H1 (cell line): ENCODE measurements around the gene ADGRV1. TPM values are rescaled to one million over a fixed set of nuclear protein-coding genes. Genes with fewer than 3 reads are reported as not detected.

Experiments
- CTCF ChIA-PET: fragments of 300-600 bp; sonication (Branson Sonifier 250); formaldehyde crosslinking; loops from one replicate; lab custom pipeline; 2021; ENCODE audit not compliant: partially characterized antibody; lab: Charles Lee
- POLR2A ChIA-PET: fragments of 300-600 bp; sonication (Branson Sonifier 250); formaldehyde crosslinking; loops from one replicate; lab custom pipeline; 2021; ENCODE audit warnings: inconsistent platforms; ENCODE audit not compliant: partially characterized antibody; lab: Charles Lee
- DNase-seq, 2 experiments: peaks; one replicate each; pipeline versions ENCODE4 v3.0.0 to v3.0.0-alpha.2; 2010 to 2022; ENCODE audit warnings: low spot score in 2 of 2, low read depth in 1 of 2, mixed read lengths in 1 of 2
- FAIRE-seq: peaks from 2 replicates; lab custom pipeline; 2011; peaks lifted over from hg19 to GRCh38; lab: Jason Lieb, UNC
- H2AFZ ChIP-seq: 2 replicates; pipeline ENCODE4 v1.8.1; 2012; ENCODE audit warnings: low read length, inconsistent platforms
- H2AK5ac ChIP-seq: 2 replicates; pipeline ENCODE4 v1.6.1; 2013; ENCODE audit warnings: low read depth, low read length
- H2BK120ac ChIP-seq: replicated peaks from 2 replicates; pipeline ENCODE3; 2013; ENCODE audit warnings: low read depth, low read length, inconsistent platforms
- H2BK12ac ChIP-seq: 2 replicates; pipeline ENCODE4 v1.6.1; 2013; ENCODE audit warnings: low read depth, low read length
- H2BK15ac ChIP-seq: 2 replicates; pipeline ENCODE4 v1.6.1; 2013; ENCODE audit warnings: low read length
- H2BK20ac ChIP-seq: 2 replicates; pipeline ENCODE4 v1.6.1; 2013; ENCODE audit warnings: low read length
- H2BK5ac ChIP-seq: 2 replicates; pipeline ENCODE4 v1.6.1; 2013; ENCODE audit warnings: low read depth, low read length
- H3K14ac ChIP-seq: 2 replicates; pipeline ENCODE4 v1.6.1; 2013; ENCODE audit warnings: inconsistent platforms; ENCODE audit not compliant: insufficient read length
- H3K18ac ChIP-seq: 2 replicates; pipeline ENCODE4 v1.6.1; 2013; ENCODE audit warnings: low read length; ENCODE audit errors: extremely low read depth
- H3K23ac ChIP-seq: 2 replicates; pipeline ENCODE4 v1.6.1; 2013; ENCODE audit warnings: inconsistent platforms; ENCODE audit not compliant: insufficient read length
- H3K23me2 ChIP-seq: 2 replicates; pipeline ENCODE4 v1.6.1; 2013; ENCODE audit warnings: low read depth, low read length
- H3K27ac ChIP-seq: 2 replicates; pipeline ENCODE4 v1.6.1; 2011; ENCODE audit warnings: low read depth, low read length, inconsistent platforms
- H3K27me3 ChIP-seq, 4 experiments: replicated peaks in 1 of 4; 1 replicate in 1 of 4; 2 replicates in 3 of 4; pipeline versions ENCODE4 v1.6.1 to v1.8.1; 2011 to 2013; ENCODE audit warnings: low read length in 3 of 4, mild to moderate bottlenecking in 3 of 4, inconsistent platforms in 2 of 4, mixed read lengths in 2 of 4, moderate library complexity in 1 of 4; ENCODE audit not compliant: control insufficient read depth in 3 of 4, insufficient read depth in 3 of 4; ENCODE audit errors: extremely low read depth in 1 of 4
- H3K36me3 ChIP-seq, 4 experiments: 2 replicates each; pipeline versions ENCODE4 v1.6.1 to v1.8.1; 2011 to 2013; ENCODE audit warnings: mild to moderate bottlenecking in 4 of 4, low read length in 3 of 4, moderate library complexity in 2 of 4, control low read depth in 1 of 4, inconsistent platforms in 1 of 4; ENCODE audit not compliant: insufficient read depth in 4 of 4, control insufficient read depth in 2 of 4
- H3K4ac ChIP-seq: replicated peaks from 2 replicates; pipeline ENCODE3; 2013; ENCODE audit warnings: low read length, low read depth, mixed read lengths, inconsistent platforms; ENCODE audit not compliant: insufficient read length
- H3K4me1 ChIP-seq, 4 experiments: replicated peaks in 1 of 4; 1 replicate in 1 of 4; 2 replicates in 3 of 4; pipeline versions ENCODE4 v1.6.1 to v1.8.1; 2011 to 2013; ENCODE audit warnings: low read length in 3 of 4, inconsistent platforms in 2 of 4, mixed read lengths in 1 of 4; ENCODE audit not compliant: insufficient read depth in 4 of 4, control insufficient read depth in 3 of 4
- H3K4me2 ChIP-seq, 2 experiments: 2 replicates each; pipeline versions ENCODE4 v1.6.1 to v1.8.1; 2011 to 2013; ENCODE audit warnings: low read depth in 2 of 2, low read length in 2 of 2, control low read depth in 1 of 2, inconsistent platforms in 1 of 2, mild to moderate bottlenecking in 1 of 2; ENCODE audit not compliant: insufficient read depth in 1 of 2
- H3K4me3 ChIP-seq, 4 experiments: fragments of 200-600, 300-600 bp in 1 of 4; sonication (generic), shearing (Covaris generic), sonication (Bioruptor Twin) in 1 of 4; 2 replicates each; pipeline versions ENCODE4 v1.5.1 to v1.8.1; 2011 to 2016; ENCODE audit warnings: low read length in 4 of 4, low read depth in 3 of 4, control low read depth in 2 of 4, inconsistent platforms in 2 of 4, mild to moderate bottlenecking in 2 of 4, mixed read lengths in 1 of 4, moderate library complexity in 1 of 4; ENCODE audit not compliant: insufficient read depth in 2 of 4; ENCODE audit errors: extremely low read depth in 1 of 4
- H3K56ac ChIP-seq: replicated peaks from 2 replicates; pipeline ENCODE3; 2013; ENCODE audit warnings: low read depth, mild to moderate bottlenecking, mixed read lengths, low read length, inconsistent platforms; ENCODE audit not compliant: insufficient read length
- H3K79me1 ChIP-seq: 2 replicates; pipeline ENCODE4 v1.6.1; 2013; ENCODE audit warnings: low read depth, low read length, control low read depth
- H3K79me2 ChIP-seq, 2 experiments: 2 replicates each; pipeline versions ENCODE4 v1.6.1 to v1.8.1; 2012 to 2013; ENCODE audit warnings: low read length in 2 of 2, mild to moderate bottlenecking in 2 of 2, inconsistent platforms in 1 of 2; ENCODE audit not compliant: insufficient read depth in 2 of 2, control insufficient read depth in 1 of 2
- H3K9ac ChIP-seq, 4 experiments: replicated peaks in 1 of 4; 1 replicate in 1 of 4; 2 replicates in 3 of 4; pipeline versions ENCODE4 v1.6.1 to v1.8.1; 2011 to 2013; ENCODE audit warnings: low read depth in 3 of 4, low read length in 3 of 4, control low read depth in 2 of 4, mild to moderate bottlenecking in 2 of 4, moderate library complexity in 2 of 4, inconsistent platforms in 1 of 4; ENCODE audit errors: extremely low read depth in 1 of 4
- H3K9me3 ChIP-seq, 2 experiments: 2 replicates each; pipeline versions ENCODE4 v1.6.1 to v1.8.1; 2012 to 2013; ENCODE audit warnings: mild to moderate bottlenecking in 2 of 2, moderate library complexity in 2 of 2, control low read depth in 1 of 2, inconsistent platforms in 1 of 2, low read depth in 1 of 2, low read length in 1 of 2, mixed read lengths in 1 of 2; ENCODE audit not compliant: insufficient read depth in 2 of 2
- H4K20me1 ChIP-seq, 2 experiments: replicated peaks in 1 of 2; 2 replicates each; pipeline versions ENCODE3 to v1.8.1; 2011 to 2013; ENCODE audit warnings: inconsistent platforms in 2 of 2, low read length in 2 of 2, mild to moderate bottlenecking in 1 of 2; ENCODE audit not compliant: insufficient read depth in 2 of 2, control insufficient read depth in 1 of 2
- H4K5ac ChIP-seq: 2 replicates; pipeline ENCODE4 v1.6.1; 2013; ENCODE audit warnings: low read length, low read depth, mixed read lengths, inconsistent platforms; ENCODE audit not compliant: insufficient read length
- H4K8ac ChIP-seq: 2 replicates; pipeline ENCODE4 v1.8.0; 2013; ENCODE audit warnings: mild to moderate bottlenecking, moderate library complexity, low read length, inconsistent platforms; ENCODE audit not compliant: insufficient read depth; ENCODE audit errors: extremely low read depth
- H4K91ac ChIP-seq: replicated peaks from 2 replicates; pipeline ENCODE3; 2013; ENCODE audit warnings: low read length, mixed read lengths, inconsistent platforms; ENCODE audit not compliant: insufficient read length
- BACH1 ChIP-seq: IDR thresholded peaks from 2 replicates; pipeline ENCODE4 v1.6.1; 2012; ENCODE audit warnings: low read length, improper control_type of control experiment
- EZH2 ChIP-seq: fragments of 200-600 bp; sonication (generic); IDR thresholded peaks from 2 replicates; pipeline ENCODE4 v1.7.1; 2012; ENCODE audit warnings: low read depth, mild to moderate bottlenecking, moderate library complexity, low read length, inconsistent platforms; ENCODE audit not compliant: severe bottlenecking
- KDM1A ChIP-seq: fragments of 200-600, 300-600 bp; sonication (generic); IDR thresholded peaks from 2 replicates; pipeline ENCODE4 v1.7.1; 2016; ENCODE audit warnings: mild to moderate bottlenecking, low read length, borderline replicate concordance
- KDM4A ChIP-seq: IDR thresholded peaks from one replicate; pipeline ENCODE4 v1.7.1; 2012; ENCODE audit warnings: low read depth, mild to moderate bottlenecking, moderate library complexity, low read length, inconsistent platforms; ENCODE audit not compliant: severe bottlenecking
- MAFK ChIP-seq: IDR thresholded peaks from 2 replicates; pipeline ENCODE4 v1.6.1; 2012; ENCODE audit warnings: low read depth, mild to moderate bottlenecking, improper control_type of control experiment, low read length
- NRF1 ChIP-seq: IDR thresholded peaks from 2 replicates; pipeline ENCODE4 v1.6.1; 2011; ENCODE audit warnings: mild to moderate bottlenecking, low read depth, low read length, improper control_type of control experiment
- RXRA ChIP-seq: IDR thresholded peaks from 2 replicates; pipeline ENCODE4 v1.6.1; 2011; ENCODE audit warnings: low read depth, mild to moderate bottlenecking, low read length, moderate library complexity; ENCODE audit not compliant: insufficient read depth
- SIX5 ChIP-seq: IDR thresholded peaks from 2 replicates; pipeline ENCODE4 v1.6.1; 2011; ENCODE audit warnings: mild to moderate bottlenecking, low read depth, low read length
- SRF ChIP-seq: IDR thresholded peaks from 2 replicates; pipeline ENCODE4 v1.6.1; 2011; ENCODE audit warnings: mild to moderate bottlenecking, low read depth, low read length, moderate library complexity
- TAF1 ChIP-seq: IDR thresholded peaks from 2 replicates; pipeline ENCODE4 v1.6.1; 2011; ENCODE audit warnings: mild to moderate bottlenecking, low read depth, low read length
- TAF7 ChIP-seq: optimal IDR thresholded peaks from 2 replicates; pipeline ENCODE3; 2011; ENCODE audit warnings: low read depth, mild to moderate bottlenecking, inconsistent platforms, low read length, moderate library complexity, borderline replicate concordance
- WGBS, 2 experiments: shearing (Covaris generic) in 1 of 2; methylation state at CpG; one replicate each; pipeline versions ENCODE4 v1.1.6 to v1.1.7; 2013 to 2015; ENCODE audit warnings: low lambda C conversion rate in 2 of 2, mixed read lengths in 2 of 2, inconsistent platforms in 1 of 2, low coverage in 1 of 2, missing lambda C conversion rate in 1 of 2; ENCODE audit not compliant: insufficient replicate concordance in 2 of 2, insufficient coverage in 1 of 2, insufficient read length in 1 of 2; ENCODE audit errors: extremely low coverage in 1 of 2, missing lambda C conversion rate in 1 of 2; 5-methylcytosine and 5-hydroxymethylcytosine counted together
- polyA plus RNA-seq, 7 experiments: library from polyadenylated mRNA; depleted of rRNA in 3 of 7; stranded (reverse) in 5 of 7; unstranded in 2 of 7; fragments of >200 nt in 5 of 7; fragments of 200-250 nt in 2 of 7; gene quantifications; 1 replicate in 5 of 7; 2 replicates in 1 of 7; 4 replicates in 1 of 7; pipeline versions ENCODE4 v1.2.1 to v1.2.3, GENCODE V29; 2011 to 2013; ENCODE audit warnings: missing spikeins in 2 of 7, mixed read lengths in 2 of 7
- total RNA-seq: library from RNA; stranded (reverse); fragmentation: NEBNext Ultra II Directional; extraction: Animal tissue kit (Norgen Biotek cat#: 25700); gene quantifications from 2 replicates; pipeline ENCODE4 v1.2.1, GENCODE V29; 2021
- TF ChIP-seq, protein P1 (sequence below): IDR thresholded peaks from 2 replicates; pipeline ENCODE4 v1.6.1; 2012; ENCODE audit warnings: inconsistent platforms
- TF ChIP-seq, protein P2 (sequence below): IDR thresholded peaks from 2 replicates; pipeline ENCODE4 v1.6.1; 2011; ENCODE audit warnings: low read depth, mild to moderate bottlenecking, low read length; ENCODE audit not compliant: insufficient read depth

The ADGRV1 gene
- total and polyA plus RNA-seq, 2 of the 8 experiments (the other 6 are each of a cell fraction or from before 2014, with no cell fraction given), result 53.1 to 62.2 TPM

- H3K36me3 ChIP-seq, result no peaks in the 10 kb centered on the region
- H3K27me3 ChIP-seq, result peaks cover 0 to 2% (median 0%) of the 10 kb centered on the region in 4 experiments; a peak in 1 of 7 replicates
- ChIA-PET POLR2A (no interaction called here), CTCF (interaction anchor here (0.5 to 1.0 kb wide), 2 partner anchors 85 to 204 kb away, joined by 3 to 4 read pairs; no protein-coding TSS in a partner anchor)
- no peaks in the 10 kb centered on the region; the same call in 1 of the 2 replicates for H3K23me2 ChIP-seq
- no peak overlapping the region for H2BK12ac ChIP-seq
- no peak overlapping the region for H3K18ac ChIP-seq
- H2AK5ac ChIP-seq, result no peak overlapping the region
- H3K27ac ChIP-seq, result no peak overlapping the region
- no peak overlapping the region for H4K5ac ChIP-seq
- no peak overlapping the region for H3K23ac ChIP-seq
- H3K79me1 ChIP-seq, result 0 out of 2 replicates have a peak, but pooled peaks cover 2% of the 10 kb centered on the region
- H3K4me2 ChIP-seq, result no peak overlapping the region
- H4K91ac ChIP-seq, result no peak overlapping the region
- H3K56ac ChIP-seq, result no peak overlapping the region
- H2BK20ac ChIP-seq, result no peak overlapping the region
- H3K9me3 ChIP-seq, result no peaks in the 10 kb centered on the region
- no peak overlapping the region for H3K9ac ChIP-seq
- no peak overlapping the region for H2AFZ ChIP-seq
- WGBS, 2 experiments, result 96% methylated on average over 3 of the region's 3 CpGs; no CpG with 5 or more reads in 1 of the 2 experiments
- DNase-seq (no peak), FAIRE-seq (no peak)
- H3K4ac ChIP-seq, result no peak overlapping the region
- no peaks in the 10 kb centered on the region for H4K20me1 ChIP-seq
- no peak overlapping the region for H4K8ac ChIP-seq
- H2BK5ac ChIP-seq, result no peak overlapping the region
- H3K14ac ChIP-seq, result no peak overlapping the region
- TF ChIP-seq SIX5, result no peak
- TF ChIP-seq MAFK, result no peak
- no peak for TF ChIP-seq KDM4A
- no peak for TF ChIP-seq TAF1
- TF ChIP-seq NRF1, result no peak
- no peak for TF ChIP-seq SRF
- TF ChIP-seq, protein P1, sequence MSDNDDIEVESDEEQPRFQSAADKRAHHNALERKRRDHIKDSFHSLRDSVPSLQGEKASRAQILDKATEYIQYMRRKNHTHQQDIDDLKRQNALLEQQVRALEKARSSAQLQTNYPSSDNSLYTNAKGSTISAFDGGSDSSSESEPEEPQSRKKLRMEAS, result no peak
- no peak for TF ChIP-seq EZH2
- no peak for TF ChIP-seq KDM1A
- TF ChIP-seq RXRA, result no peak
- TF ChIP-seq, protein P2, sequence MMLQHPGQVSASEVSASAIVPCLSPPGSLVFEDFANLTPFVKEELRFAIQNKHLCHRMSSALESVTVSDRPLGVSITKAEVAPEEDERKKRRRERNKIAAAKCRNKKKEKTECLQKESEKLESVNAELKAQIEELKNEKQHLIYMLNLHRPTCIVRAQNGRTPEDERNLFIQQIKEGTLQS, result no peak
- TF ChIP-seq TAF7, result no peak
- TF ChIP-seq BACH1, result no peak
- no peak overlapping the region for H2BK15ac ChIP-seq
- H2BK120ac ChIP-seq, result no peak overlapping the region
- no peak overlapping the region for H3K4me3 ChIP-seq
- H3K79me2 ChIP-seq, result no peaks in the 10 kb centered on the region
- H3K4me1 ChIP-seq, result peaks cover 0 to 2% (median 0%) of the 10 kb centered on the region in 4 experiments; a peak in 4 of 7 replicates
Observed at GRCh38 chr5:91137647-91138046, 579.0 kb downstream of the ADGRV1 start.
